GM03348 (cell line): ENCODE measurements around the gene ALDH16A1.
"Not testable (repeated sequence)": the region's sequence is repeated elsewhere in the genome, so short reads cannot be mapped to it uniquely, and the experiment has no call there.

Source experiments
- DNase-seq: peaks from one replicate; pipeline ENCODE4 v3.0.0; 2012; ENCODE audit warnings: low spot score

ALDH16A1 gene

GRCh38 chr19:49465371-49465770, 12.3 kb downstream of the ALDH16A1 start:
- DNase-seq, result no peak

- DNase-seq, result no peak
Measured at GRCh38 chr19:49468199-49468598, 15.2 kb downstream of the ALDH16A1 start.

GRCh38 chr19:49468746-49469447, 15.9 kb downstream of the ALDH16A1 start:
- peak; percentile 51 for DNase-seq

GRCh38 chr19:49469828-49470614, 17.0 kb downstream of the ALDH16A1 start:
- no peak for DNase-seq

GRCh38 chr19:49470615-49470978, 17.6 kb downstream of the ALDH16A1 start:
- DNase-seq, result no peak

GRCh38 chr19:49472936-49473335, 19.9 kb downstream of the ALDH16A1 start:
- no peak for DNase-seq

GRCh38 chr19:49473501-49473867, 20.5 kb downstream of the ALDH16A1 start:
- not testable (repeated sequence) for DNase-seq

- DNase-seq, result peak; percentile 95
Measured at GRCh38 chr19:49473868-49474541, 21.0 kb downstream of the ALDH16A1 start, which contains the start of gene FLT3LG. Gene FLT3LG (plus strand): TSS chr19:49474215. CDS start chr19:49474640, 425 bp downstream.

- DNase-seq, result no peak
Measured at GRCh38 chr19:49474542-49474924, 21.5 kb downstream of the ALDH16A1 start.

GRCh38 chr19:49475191-49475917, 22.3 kb downstream of the ALDH16A1 start:
- peak; percentile 24 for DNase-seq

GRCh38 chr19:49475995-49476880, 23.2 kb downstream of the ALDH16A1 start:
- DNase-seq, result peak; percentile 66

GRCh38 chr19:49479975-49480628, 27.1 kb downstream of the ALDH16A1 start:
- no peak for DNase-seq

- DNase-seq, result no peak
Measured at GRCh38 chr19:49481020-49481683, 28.1 kb downstream of the ALDH16A1 start.

- DNase-seq, result no peak
Measured at GRCh38 chr19:49486232-49486631, 33.2 kb downstream of the ALDH16A1 start.

GRCh38 chr19:49486710-49487276, 33.8 kb downstream of the ALDH16A1 start:
- no peak for DNase-seq

- peak; percentile 99 for DNase-seq
Measured at GRCh38 chr19:49487277-49488045, 34.4 kb downstream of the ALDH16A1 start, which contains the start of gene RPL13A. Gene RPL13A (plus strand): TSS chr19:49487608. CDS start chr19:49487630, 22 bp downstream.

GRCh38 chr19:49488046-49488862, 35.2 kb downstream of the ALDH16A1 start:
- DNase-seq, result no peak
